ENCODE measurements around the gene DENR.

The DENR gene

GRCh38 chr12:122819209-122819785 is 66.7 kb downstream of the DENR start:
- TF ChIP-seq ZFX (IDR thresholded peaks at IDR 0.05; ENCODE audit: borderline replicate concordance) (no peak), CTCF (IDR thresholded peaks at IDR 0.05) (no peak)
- no peak overlapping the region for H3K27ac ChIP-seq

GRCh38 chr12:122820138-122820537 is 67.5 kb downstream of the DENR start:
- no peak overlapping the region for H3K27ac ChIP-seq
- no peak for TF ChIP-seq ZFX (IDR thresholded peaks at IDR 0.05; ENCODE audit: borderline replicate concordance)
- TF ChIP-seq CTCF (IDR thresholded peaks at IDR 0.05), result no peak
